ENCODE measurements around the gene RSPH3. TPM values are rescaled to one million over a fixed set of nuclear protein-coding genes. Genes with fewer than 3 reads are reported as not detected.
A peak's percentile ranks its signal among the peaks of the same experiment; 100 is the strongest.
"Not testable (repeated sequence)": the region's sequence is repeated elsewhere in the genome, so short reads cannot be mapped to it uniquely, and the experiment has no call there.

RSPH3 gene
- total RNA-seq, 1 donor from 2014 or later, result 11.9 TPM

GRCh38 chr6:159039885-159040258, 39.9 kb upstream of the RSPH3 start:
- Histone ChIP-seq H3K4me1 (peaks cover 16% of the 10 kb centered on the region), H3K36me3 (no peaks in the 10 kb centered on the region), H3K27me3 (ENCODE audit: low read depth) (no peaks in the 10 kb centered on the region), H3K4me3 (no peak overlapping the region), H3K27ac (replicated peaks) (no peak overlapping the region), H3K9me3 (replicated peaks) (no peaks in the 10 kb centered on the region)
- intact Hi-C loops (cut with micrococcal nuclease), result loop anchor here (10.0 kb wide), 1 partner anchor 95 kb away; no protein-coding TSS in a partner anchor
- no peak for TF ChIP-seq CTCF (IDR thresholded peaks at IDR 0.05; ENCODE audit: borderline replicate concordance)
- no peak for DNase-seq

- Histone ChIP-seq H3K9me3 (replicated peaks) (no peaks in the 10 kb centered on the region), H3K4me3 (no peak overlapping the region), H3K4me1 (peaks cover 16% of the 10 kb centered on the region), H3K36me3 (no peaks in the 10 kb centered on the region), H3K27me3 (ENCODE audit: low read depth) (no peaks in the 10 kb centered on the region), H3K27ac (replicated peaks) (peak overlapping the region; percentile 15)
- DNase-seq, result no peak
- intact Hi-C loops (cut with micrococcal nuclease), result no loop called here
- no peak for TF ChIP-seq CTCF (IDR thresholded peaks at IDR 0.05; ENCODE audit: borderline replicate concordance)
These were observed 39.2 kb upstream of the RSPH3 start for GRCh38 chr6:159038914-159039884.

GRCh38 chr6:159038318-159038717, 38.3 kb upstream of the RSPH3 start:
- H3K36me3 ChIP-seq; H3K27me3 ChIP-seq (ENCODE audit: low read depth); H3K4me3 ChIP-seq; DNase-seq; H3K9me3 ChIP-seq (replicated peaks); intact Hi-C loops (cut with micrococcal nuclease); H3K27ac ChIP-seq (replicated peaks): not testable (repeated sequence)
- H3K4me1 ChIP-seq, result peaks cover 15% of the 10 kb centered on the region

- Histone ChIP-seq H3K9me3 (replicated peaks) (no peaks in the 10 kb centered on the region), H3K36me3 (no peaks in the 10 kb centered on the region), H3K27ac (replicated peaks) (no peak overlapping the region), H3K4me3 (no peak overlapping the region), H3K27me3 (ENCODE audit: low read depth) (no peaks in the 10 kb centered on the region), H3K4me1 (peaks cover 10% of the 10 kb centered on the region)
- TF ChIP-seq CTCF (IDR thresholded peaks at IDR 0.05; ENCODE audit: borderline replicate concordance), result no peak
- no peak for DNase-seq
- intact Hi-C loops (cut with micrococcal nuclease), result no loop called here
These were observed 37.8 kb upstream of the RSPH3 start for GRCh38 chr6:159037756-159038290.

GRCh38 chr6:159036673-159037072, 36.7 kb upstream of the RSPH3 start:
- Histone ChIP-seq H3K27me3 (ENCODE audit: low read depth) (no peaks in the 10 kb centered on the region), H3K9me3 (replicated peaks) (no peaks in the 10 kb centered on the region), H3K36me3 (no peaks in the 10 kb centered on the region), H3K27ac (replicated peaks) (no peak overlapping the region), H3K4me1 (no peaks in the 10 kb centered on the region), H3K4me3 (no peak overlapping the region)
- intact Hi-C loops (cut with micrococcal nuclease), result no loop called here
- TF ChIP-seq CTCF (IDR thresholded peaks at IDR 0.05; ENCODE audit: borderline replicate concordance), result no peak
- no peak for DNase-seq

- intact Hi-C loops (cut with micrococcal nuclease), result no loop called here
- no peak for TF ChIP-seq CTCF (IDR thresholded peaks at IDR 0.05; ENCODE audit: borderline replicate concordance)
- Histone ChIP-seq H3K4me1 (no peaks in the 10 kb centered on the region), H3K27me3 (ENCODE audit: low read depth) (no peaks in the 10 kb centered on the region), H3K4me3 (no peak overlapping the region), H3K36me3 (no peaks in the 10 kb centered on the region), H3K27ac (replicated peaks) (no peak overlapping the region), H3K9me3 (replicated peaks) (no peaks in the 10 kb centered on the region)
- no peak for DNase-seq
These were observed 35.9 kb upstream of the RSPH3 start for GRCh38 chr6:159035891-159036290.

Measured in left ventricle myocardium inferior (tissue), 1 donor.